HG02840 (cell line): Measurements from ENCODE around the gene KRTAP8-1.

Source experiments
- ATAC-seq: cut with Tn5 transposase; IDR thresholded peaks from one replicate; pipeline ENCODE4 v1.9.1; 2021; ENCODE audit warnings: mild to moderate bottlenecking, moderate library complexity, moderate number of reproducible peaks; ENCODE audit not compliant: unreplicated experiment, low FRiP score

Gene KRTAP8-1

GRCh38 chr21:30813174-30813573, at the start of gene KRTAP8-1:
Gene KRTAP8-1 (minus strand): TSS chr21:30813274. CDS start chr21:30813220, 54 bp downstream.
- ATAC-seq: no peak

- no peak for ATAC-seq
These were observed 34.8 kb upstream of the KRTAP8-1 start for GRCh38 chr21:30847627-30848500.

- no peak for ATAC-seq
These were observed 29.9 kb upstream of the KRTAP8-1 start for GRCh38 chr21:30842990-30843389.

GRCh38 chr21:30839304-30839703, 26.2 kb upstream of the KRTAP8-1 start:
- no peak for ATAC-seq

GRCh38 chr21:30838536-30838935, 25.5 kb upstream of the KRTAP8-1 start:
- ATAC-seq: no peak

- no peak for ATAC-seq
These were observed 18.2 kb upstream of the KRTAP8-1 start for GRCh38 chr21:30831194-30831765.

GRCh38 chr21:30829659-30830058, 16.6 kb upstream of the KRTAP8-1 start, which contains the start of gene KRTAP7-1:
Gene KRTAP7-1 (minus strand): TSS chr21:30829759. CDS start chr21:30829698, 61 bp downstream.
- no peak for ATAC-seq

- no peak for ATAC-seq
These were observed 6.0 kb upstream of the KRTAP8-1 start for GRCh38 chr21:30818837-30819610.

- ATAC-seq: no peak
These were observed 12.5 kb downstream of the KRTAP8-1 start for GRCh38 chr21:30800605-30801004.

- no peak for ATAC-seq
These were observed 19.3 kb downstream of the KRTAP8-1 start for GRCh38 chr21:30793581-30794314.

- no peak for ATAC-seq
These were observed 33.8 kb downstream of the KRTAP8-1 start for GRCh38 chr21:30779249-30779648.

- ATAC-seq: no peak
These were observed 43.2 kb downstream of the KRTAP8-1 start for GRCh38 chr21:30769724-30770431.
